ENCODE results near the gene FCHSD1. TPM values are rescaled to one million over a fixed set of nuclear protein-coding genes. Genes with fewer than 3 reads are reported as not detected.

Gene FCHSD1
- total RNA-seq, 1 experiment from 2014 or later = 23.1 TPM

DNA sequence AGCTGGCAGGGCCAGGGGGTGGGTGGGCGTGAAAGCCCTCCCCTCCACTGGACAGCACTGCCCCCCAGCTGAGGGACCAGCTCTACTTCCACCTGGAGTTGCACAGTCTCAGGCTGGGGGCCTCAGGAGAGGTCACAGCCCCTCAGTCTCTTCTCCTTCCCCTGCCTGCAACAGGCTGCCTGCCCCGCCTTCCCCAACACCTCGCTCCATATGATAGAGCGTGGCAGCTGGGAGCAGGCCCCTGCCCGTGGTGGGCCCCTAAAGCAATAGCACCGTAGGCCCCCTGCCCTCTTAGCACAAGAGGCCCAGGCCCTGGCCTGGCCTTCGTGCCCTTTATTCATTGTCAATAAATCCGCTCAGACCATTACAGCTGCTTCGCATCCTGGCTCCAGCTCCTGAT lies 10.5 kb downstream of the FCHSD1 start:
- no peak overlapping the region for H3K27ac ChIP-seq (ENCODE audit: insufficient read length, low read depth, low read length)
- H2AK5ac ChIP-seq (ENCODE audit: insufficient read length, low read length) = no peak overlapping the region
- no peaks in the 10 kb centered on the region for H4K20me1 ChIP-seq (ENCODE audit: control insufficient read depth, insufficient read depth, insufficient read length)
- H3K4me2 ChIP-seq (ENCODE audit: insufficient read depth, insufficient read length, low read length) = no peak overlapping the region
- DNase-seq = no peak
- H2BK5ac ChIP-seq (ENCODE audit: insufficient read length, low read length) = no peak overlapping the region
- TF ChIP-seq, protein P1, sequence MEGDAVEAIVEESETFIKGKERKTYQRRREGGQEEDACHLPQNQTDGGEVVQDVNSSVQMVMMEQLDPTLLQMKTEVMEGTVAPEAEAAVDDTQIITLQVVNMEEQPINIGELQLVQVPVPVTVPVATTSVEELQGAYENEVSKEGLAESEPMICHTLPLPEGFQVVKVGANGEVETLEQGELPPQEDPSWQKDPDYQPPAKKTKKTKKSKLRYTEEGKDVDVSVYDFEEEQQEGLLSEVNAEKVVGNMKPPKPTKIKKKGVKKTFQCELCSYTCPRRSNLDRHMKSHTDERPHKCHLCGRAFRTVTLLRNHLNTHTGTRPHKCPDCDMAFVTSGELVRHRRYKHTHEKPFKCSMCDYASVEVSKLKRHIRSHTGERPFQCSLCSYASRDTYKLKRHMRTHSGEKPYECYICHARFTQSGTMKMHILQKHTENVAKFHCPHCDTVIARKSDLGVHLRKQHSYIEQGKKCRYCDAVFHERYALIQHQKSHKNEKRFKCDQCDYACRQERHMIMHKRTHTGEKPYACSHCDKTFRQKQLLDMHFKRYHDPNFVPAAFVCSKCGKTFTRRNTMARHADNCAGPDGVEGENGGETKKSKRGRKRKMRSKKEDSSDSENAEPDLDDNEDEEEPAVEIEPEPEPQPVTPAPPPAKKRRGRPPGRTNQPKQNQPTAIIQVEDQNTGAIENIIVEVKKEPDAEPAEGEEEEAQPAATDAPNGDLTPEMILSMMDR (conservative IDR thresholded peaks at IDR 0.05) = no peak
- no peaks in the 10 kb centered on the region for H3K79me1 ChIP-seq (ENCODE audit: insufficient read depth, low read depth, low read length, poor library complexity, severe bottlenecking)
- H3K23me2 ChIP-seq (ENCODE audit: insufficient read length, low read depth, low read length, poor library complexity, severe bottlenecking) = peaks cover 14% of the 10 kb centered on the region
- peaks cover 17 to 26% (median 25%) of the 10 kb centered on the region in 3 experiments; a peak in 6 of 7 replicates for H3K36me3 Mint-ChIP-seq (ENCODE audit: insufficient read depth in 1 of 3, low read depth in 3 of 3)
- no peak overlapping the region for H2BK20ac ChIP-seq (ENCODE audit: low read depth, low read length, poor library complexity, severe bottlenecking)
- H3T11ph ChIP-seq (ENCODE audit: low read length) = no peak overlapping the region
- H2BK12ac ChIP-seq (ENCODE audit: insufficient read length, low read depth, low read length) = no peak overlapping the region
- H2BK15ac ChIP-seq (ENCODE audit: low read depth, low read length) = no peak overlapping the region
- H3K27me3 ChIP-seq (ENCODE audit: insufficient read depth, low read length) = no peaks in the 10 kb centered on the region
- H2BK120ac ChIP-seq (ENCODE audit: low read depth, low read length, poor library complexity, severe bottlenecking) = no peak overlapping the region
- no peak overlapping the region for H3K14ac ChIP-seq (ENCODE audit: insufficient read depth, low read length)
- H3K4ac ChIP-seq (ENCODE audit: low read depth, low read length) = no peak overlapping the region
- H3K9me3 Mint-ChIP-seq = no peaks in the 10 kb centered on the region; a peak in 1 of 5 replicates
- H3K4me1 ChIP-seq (ENCODE audit: insufficient read depth, low read length) = peaks cover 3% of the 10 kb centered on the region; the same call in 1 of the 2 replicates
- no peak overlapping the region for H4K5ac ChIP-seq (ENCODE audit: insufficient read length, low read depth, low read length)
- H4K91ac ChIP-seq (ENCODE audit: insufficient read length, low read depth, low read length) = no peak overlapping the region
- no peak overlapping the region for H4K8ac ChIP-seq (replicated peaks; ENCODE audit: insufficient read length, low read depth, low read length)
- peaks cover 13 to 19% of the 10 kb centered on the region in 2 experiments for H3K4me1 Mint-ChIP-seq
- peaks cover 6% of the 10 kb centered on the region; the same call in 1 of the 2 replicates for H3K79me2 ChIP-seq (ENCODE audit: insufficient read depth, low read length)
- H3K9ac ChIP-seq (ENCODE audit: extremely low read depth, insufficient read length, low read length) = no peak overlapping the region
- H3K56ac ChIP-seq (ENCODE audit: insufficient read length, low read depth, low read length) = no peak overlapping the region
- no peak overlapping the region for H3K18ac ChIP-seq (ENCODE audit: insufficient read length, low read depth, low read length)
- WGBS (ENCODE audit: extremely low coverage, insufficient read length, low lambda C conversion rate) = no CpG with 5 or more reads among the region's 9 CpGs
- peaks cover 2% of the 10 kb centered on the region for H3K27me3 Mint-ChIP-seq (ENCODE audit: low read depth)
- H3K9me3 ChIP-seq (ENCODE audit: control insufficient read depth, low read depth, low read length) = no peaks in the 10 kb centered on the region
- H3K4me3 Mint-ChIP-seq = no peak overlapping the region; a peak in 1 of 5 replicates
- H3K23ac ChIP-seq (ENCODE audit: insufficient read length, low read depth, low read length) = no peak overlapping the region
- H3K27ac Mint-ChIP-seq = no peak overlapping the region
- H2AFZ ChIP-seq (ENCODE audit: low read length) = no peak overlapping the region
